GM19397 (cell line): ENCODE data around the gene ZIC4.

ENCODE experiments used
- ATAC-seq: cut with Tn5 transposase; IDR thresholded peaks from one replicate; pipeline ENCODE4 v1.9.1; 2021; ENCODE audit warnings: mild to moderate bottlenecking, moderate library complexity; ENCODE audit not compliant: unreplicated experiment

The ZIC4 gene

GRCh38 chr3:147406028-147406931 is at the start of gene ZIC4:
Gene ZIC4, minus strand, starts transcription at chr3:147406543. Its CDS starts 3,746 bp downstream, at chr3:147402797.
- ATAC-seq: no peak

- no peak for ATAC-seq
These were observed 43.3 kb upstream of the ZIC4 start for GRCh38 chr3:147449669-147450068.

- ATAC-seq: no peak
These were observed 40.9 kb upstream of the ZIC4 start for GRCh38 chr3:147447224-147447623.

- ATAC-seq: no peak
These were observed 25.4 kb upstream of the ZIC4 start for GRCh38 chr3:147431751-147432150.

- no peak for ATAC-seq
These were observed 22.4 kb upstream of the ZIC4 start for GRCh38 chr3:147428754-147429153.

- no peak for ATAC-seq
These were observed 22.0 kb upstream of the ZIC4 start for GRCh38 chr3:147428326-147428725.

- no peak for ATAC-seq
These were observed 21.4 kb upstream of the ZIC4 start for GRCh38 chr3:147427746-147428145.

GRCh38 chr3:147426931-147427330 is 20.6 kb upstream of the ZIC4 start:
- ATAC-seq: no peak

- ATAC-seq: no peak
These were observed 19.1 kb upstream of the ZIC4 start for GRCh38 chr3:147425388-147425850.

- ATAC-seq: no peak
These were observed 18.4 kb upstream of the ZIC4 start for GRCh38 chr3:147424581-147425387.

GRCh38 chr3:147423798-147424580 is 17.6 kb upstream of the ZIC4 start:
- ATAC-seq: no peak

- ATAC-seq: no peak
These were observed 17.1 kb upstream of the ZIC4 start for GRCh38 chr3:147423537-147423797.

- ATAC-seq: no peak
These were observed 16.5 kb upstream of the ZIC4 start for GRCh38 chr3:147422601-147423536.

GRCh38 chr3:147422196-147422595 is 15.9 kb upstream of the ZIC4 start:
- no peak for ATAC-seq

- no peak for ATAC-seq
These were observed 15.0 kb upstream of the ZIC4 start for GRCh38 chr3:147421184-147421912.

- no peak for ATAC-seq
These were observed 14.2 kb upstream of the ZIC4 start for GRCh38 chr3:147420353-147421183.

- no peak for ATAC-seq
These were observed 13.5 kb upstream of the ZIC4 start for GRCh38 chr3:147419781-147420224.
